SK-N-MC (cell line): Measurements from ENCODE around the gene PDCD1.
"Not testable (repeated sequence)": the region's sequence is repeated elsewhere in the genome, so short reads cannot be mapped to it uniquely, and the experiment has no call there.

Source experiments
- DNase-seq: peaks from one replicate; pipeline ENCODE4 v3.0.0-alpha.2; 2011; ENCODE audit warnings: low read depth, low spot score
- H3K27ac ChIP-seq: fragments of 200-600 bp; sonication (generic); 2 replicates; pipeline ENCODE4 v1.5.1; 2016; ENCODE audit warnings: mixed run types
- H3K36me3 ChIP-seq: fragments of 200-600 bp; sonication (generic); 2 replicates; pipeline ENCODE4 v1.6.1; 2017; ENCODE audit warnings: antibody characterized with exemption, low read length, mixed read lengths; ENCODE audit not compliant: insufficient read depth
- H3K4me3 ChIP-seq: fragments of 200-600 bp; sonication (generic); 2 replicates; pipeline ENCODE4 v1.5.1; 2016
- H3K9ac ChIP-seq: fragments of 200-600 bp; sonication (generic); 2 replicates; pipeline ENCODE4 v1.8.0; 2017; ENCODE audit warnings: mixed run types, mixed read lengths; ENCODE audit not compliant: insufficient read length
- H3K9me3 ChIP-seq: fragments of 200-600 bp; sonication (generic); 2 replicates; pipeline ENCODE4 v1.6.1; 2017; ENCODE audit warnings: low read depth, mild to moderate bottlenecking, antibody characterized with exemption, low read length, moderate library complexity, mixed read lengths
- EZH2 ChIP-seq: fragments of 200-600 bp; sonication (generic); IDR thresholded peaks from one replicate; pipeline ENCODE4 v1.6.1; 2017; ENCODE audit warnings: antibody characterized with exemption
- FOXP2 ChIP-seq: optimal IDR thresholded peaks from 2 replicates; pipeline ENCODE3; 2011; ENCODE audit warnings: mild to moderate bottlenecking, moderate library complexity; ENCODE audit not compliant: insufficient read depth; ENCODE audit errors: extremely low read length, control extremely low read depth
- POLR2AphosphoS5 ChIP-seq: IDR thresholded peaks from 2 replicates; pipeline ENCODE4 v1.6.1; 2012; ENCODE audit warnings: mild to moderate bottlenecking, low read depth, low read length, borderline replicate concordance

The PDCD1 gene

GRCh38 chr2:241858206-241859016, at the start of gene PDCD1:
TSS of gene PDCD1 (minus strand) at chr2:241858894. CDS start at chr2:241858838, 56 bp downstream.
- no peak for DNase-seq
- Histone ChIP-seq H3K36me3 (no peaks in the 10 kb centered on the region), H3K4me3 (no peak within 1 kb of the TSS), H3K9ac (no peak within 1 kb of the TSS), H3K9me3 (no peaks in the 10 kb centered on the region), H3K27ac (0 out of 2 replicates have a peak within 1 kb of the TSS, but pooled peaks have one; percentile 31)
- TF ChIP-seq EZH2: no peak
- no peak for TF ChIP-seq POLR2AphosphoS5
- TF ChIP-seq FOXP2: no peak

GRCh38 chr2:241907831-241908230, 49.1 kb upstream of the PDCD1 start:
- not testable (repeated sequence) for H3K9ac ChIP-seq, DNase-seq, H3K9me3 ChIP-seq, H3K4me3 ChIP-seq, H3K27ac ChIP-seq, H3K36me3 ChIP-seq

- no peaks in the 10 kb centered on the region for H3K9me3 ChIP-seq
- DNase-seq: no peak
- H3K36me3 ChIP-seq: no peaks in the 10 kb centered on the region
- no peak overlapping the region for H3K27ac ChIP-seq
- TF ChIP-seq FOXP2: no peak
- no peak for TF ChIP-seq POLR2AphosphoS5
- no peak for TF ChIP-seq EZH2
- H3K9ac ChIP-seq: no peak overlapping the region
- H3K4me3 ChIP-seq: no peak overlapping the region
These were observed 48.3 kb upstream of the PDCD1 start for GRCh38 chr2:241906826-241907570.

- not testable (repeated sequence) for H3K27ac ChIP-seq, H3K9ac ChIP-seq, DNase-seq, H3K9me3 ChIP-seq, H3K4me3 ChIP-seq, H3K36me3 ChIP-seq
These were observed 47.7 kb upstream of the PDCD1 start for GRCh38 chr2:241906378-241906770.

GRCh38 chr2:241905716-241906377, 47.2 kb upstream of the PDCD1 start:
- H3K9me3 ChIP-seq: no peaks in the 10 kb centered on the region
- H3K4me3 ChIP-seq: no peak overlapping the region
- no peak for DNase-seq
- TF ChIP-seq EZH2 (no peak), POLR2AphosphoS5 (no peak), FOXP2 (no peak)
- no peak overlapping the region for H3K9ac ChIP-seq
- H3K27ac ChIP-seq: no peak overlapping the region
- no peaks in the 10 kb centered on the region for H3K36me3 ChIP-seq

GRCh38 chr2:241904791-241905710, 46.4 kb upstream of the PDCD1 start:
- Histone ChIP-seq H3K27ac (no peak overlapping the region), H3K36me3 (no peaks in the 10 kb centered on the region), H3K9me3 (no peaks in the 10 kb centered on the region), H3K9ac (no peak overlapping the region), H3K4me3 (no peak overlapping the region)
- TF ChIP-seq FOXP2 (no peak), EZH2 (no peak), POLR2AphosphoS5 (no peak)
- no peak for DNase-seq

GRCh38 chr2:241904011-241904718, 45.5 kb upstream of the PDCD1 start:
- DNase-seq: no peak
- H3K4me3 ChIP-seq: no peak overlapping the region
- TF ChIP-seq EZH2: no peak
- no peak for TF ChIP-seq POLR2AphosphoS5
- TF ChIP-seq FOXP2: no peak
- no peak overlapping the region for H3K9ac ChIP-seq
- no peaks in the 10 kb centered on the region for H3K36me3 ChIP-seq
- H3K27ac ChIP-seq: no peak overlapping the region
- no peaks in the 10 kb centered on the region for H3K9me3 ChIP-seq
